ENCODE measurements around the gene SENP8. TPM values are rescaled to one million over a fixed set of nuclear protein-coding genes. Genes with fewer than 3 reads are reported as not detected.
"Not testable (repeated sequence)": the region's sequence is repeated elsewhere in the genome, so short reads cannot be mapped to it uniquely, and the experiment has no call there.

SENP8 gene
- 1.3 and 1.8 TPM in 2 replicates for total RNA-seq (2014; rRNA removed; shearing (Covaris generic))

- peak; percentile 95 for DNase-seq (ENCODE audit: low spot score)
Observed at GRCh38 chr15:72118017-72118978, at the start of gene SENP8, which contains the start of gene MYO9A. Gene SENP8 (plus strand): TSS chr15:72118403. CDS start chr15:72139624, 21,221 bp downstream. Gene MYO9A (minus strand): TSS chr15:72118150. CDS start chr15:72046563, 71,587 bp downstream.

GRCh38 chr15:72068856-72069255 is 49.3 kb upstream of the SENP8 start:
- DNase-seq (ENCODE audit: low spot score): no peak

GRCh38 chr15:72070817-72071447 is 47.3 kb upstream of the SENP8 start:
- DNase-seq (ENCODE audit: low spot score): no peak

GRCh38 chr15:72071448-72071825 is 46.8 kb upstream of the SENP8 start:
- not testable (repeated sequence) for DNase-seq (ENCODE audit: low spot score)

DNA sequence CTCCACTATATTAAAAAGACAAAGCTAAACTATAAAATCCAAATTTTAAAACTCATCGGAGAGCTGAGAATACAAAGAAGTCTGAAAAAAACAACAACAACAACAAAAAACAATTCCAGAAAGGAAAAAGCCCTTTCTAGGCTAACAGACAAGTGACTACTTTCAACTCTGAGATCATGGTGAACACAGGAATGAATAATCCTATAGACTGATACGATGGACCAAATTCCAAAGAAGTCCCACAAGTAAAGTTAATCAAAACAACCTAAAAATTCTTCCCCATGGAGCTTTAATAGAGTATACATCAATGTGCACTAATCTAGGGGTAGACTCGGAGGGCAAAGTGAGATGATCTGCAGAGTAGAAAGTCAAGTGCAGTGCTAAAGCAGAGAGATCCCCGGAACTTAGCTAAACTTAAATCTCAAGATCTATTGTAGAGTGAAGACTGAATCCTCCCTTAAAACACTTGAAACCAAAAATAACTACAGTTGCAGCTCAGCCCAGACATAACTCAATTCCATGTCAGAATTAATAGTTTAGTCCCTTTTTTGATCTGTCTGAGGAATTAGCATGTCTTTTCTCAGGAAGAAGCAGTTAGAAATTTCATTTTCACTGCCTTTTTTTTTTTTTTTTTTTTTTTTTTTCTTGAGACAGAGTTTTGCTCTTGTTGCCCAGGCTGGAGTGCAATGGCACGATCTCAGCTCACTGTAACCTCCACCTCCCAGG is 43.7 kb upstream of the SENP8 start:
- no peak for DNase-seq (ENCODE audit: low spot score)

GRCh38 chr15:72077950-72078349 is 40.3 kb upstream of the SENP8 start:
- DNase-seq (ENCODE audit: low spot score): no peak

- no peak for DNase-seq (ENCODE audit: low spot score)
Observed at GRCh38 chr15:72078887-72079286, 39.3 kb upstream of the SENP8 start.

DNA sequence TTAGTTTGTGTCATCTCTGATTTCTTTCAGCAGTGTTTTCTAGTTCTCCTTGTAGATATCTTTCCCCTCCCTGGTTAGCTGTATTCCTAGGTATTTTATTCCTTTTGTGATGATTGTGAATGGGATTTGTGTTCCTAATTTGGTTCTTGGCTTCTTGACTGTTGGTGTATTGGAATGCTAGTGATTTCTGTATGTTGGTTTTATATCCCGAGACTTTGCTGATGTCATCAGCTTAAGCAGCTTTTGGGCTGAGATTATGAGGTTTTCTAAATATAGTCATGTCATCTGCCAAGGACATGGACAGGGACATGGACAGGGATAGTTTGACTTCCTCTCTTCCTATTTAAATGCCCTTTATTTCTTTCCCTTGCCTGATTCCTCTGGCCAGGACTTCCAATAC is 36.0 kb upstream of the SENP8 start:
- DNase-seq (ENCODE audit: low spot score): no peak

DNA sequence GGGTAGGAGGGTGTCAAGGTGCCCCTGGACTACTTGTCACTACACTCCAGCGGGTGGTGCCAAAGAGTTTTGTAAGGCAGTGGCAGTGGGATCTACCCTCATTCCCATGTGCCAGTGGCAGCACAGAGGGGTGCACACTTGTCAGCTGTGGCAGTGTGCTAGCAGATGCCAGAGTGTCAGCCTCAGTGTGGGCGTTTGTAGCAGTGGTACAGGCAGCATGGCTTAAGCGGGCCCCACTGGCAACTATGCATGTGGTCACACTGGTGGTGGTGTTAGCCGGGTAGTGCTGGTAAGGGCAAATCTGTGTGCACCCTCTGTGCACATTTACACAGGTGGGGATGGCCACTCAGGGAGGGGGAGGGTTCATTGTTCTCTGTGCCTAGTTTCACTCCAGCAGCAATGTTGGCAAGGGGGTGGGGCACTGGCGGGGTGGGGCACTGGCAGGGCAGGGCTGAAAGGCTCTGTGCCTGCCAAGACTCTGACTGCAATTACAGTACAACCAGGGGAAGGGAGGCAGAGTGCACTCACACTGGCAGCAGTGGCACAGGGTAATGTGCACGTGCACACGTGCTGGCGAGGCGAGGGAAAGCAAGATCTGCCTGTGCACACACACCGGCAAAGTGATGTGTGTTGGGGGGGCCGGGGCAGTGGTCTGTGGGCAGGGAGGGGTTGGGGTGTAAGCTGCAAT is 32.0 kb upstream of the SENP8 start:
- DNase-seq (ENCODE audit: low spot score): no peak

GRCh38 chr15:72086920-72087648 is 31.1 kb upstream of the SENP8 start:
- no peak for DNase-seq (ENCODE audit: low spot score)

GRCh38 chr15:72092006-72092405 is 26.2 kb upstream of the SENP8 start:
- no peak for DNase-seq (ENCODE audit: low spot score)

GRCh38 chr15:72092691-72093090 is 25.5 kb upstream of the SENP8 start:
- DNase-seq (ENCODE audit: low spot score): no peak

GRCh38 chr15:72096796-72097195 is 21.4 kb upstream of the SENP8 start:
- no peak for DNase-seq (ENCODE audit: low spot score)

- no peak for DNase-seq (ENCODE audit: low spot score)
Observed at GRCh38 chr15:72098040-72098439, 20.2 kb upstream of the SENP8 start.

DNA sequence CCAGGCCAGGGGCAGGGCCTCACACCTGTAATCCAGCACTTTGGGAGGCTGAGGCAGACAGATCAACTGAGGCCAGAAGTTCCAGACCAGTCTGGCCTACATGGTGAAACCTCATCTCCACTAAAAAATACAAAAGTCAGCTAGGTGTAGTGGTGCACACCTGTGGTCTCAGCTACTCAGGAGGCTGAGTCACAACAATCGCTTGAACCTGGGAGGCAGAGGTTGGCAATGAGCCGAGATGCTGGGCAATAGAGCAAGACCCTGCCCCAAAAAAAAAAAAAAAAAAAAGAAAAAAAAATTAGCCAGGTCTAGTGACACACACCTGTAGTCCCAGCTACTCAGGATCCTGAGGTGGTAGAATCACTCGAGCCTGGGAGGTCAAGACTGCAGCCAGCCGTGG is 19.0 kb upstream of the SENP8 start:
- no peak for DNase-seq (ENCODE audit: low spot score)

- not testable (repeated sequence) for DNase-seq (ENCODE audit: low spot score)
Observed at GRCh38 chr15:72100551-72100950, 17.7 kb upstream of the SENP8 start.

DNA sequence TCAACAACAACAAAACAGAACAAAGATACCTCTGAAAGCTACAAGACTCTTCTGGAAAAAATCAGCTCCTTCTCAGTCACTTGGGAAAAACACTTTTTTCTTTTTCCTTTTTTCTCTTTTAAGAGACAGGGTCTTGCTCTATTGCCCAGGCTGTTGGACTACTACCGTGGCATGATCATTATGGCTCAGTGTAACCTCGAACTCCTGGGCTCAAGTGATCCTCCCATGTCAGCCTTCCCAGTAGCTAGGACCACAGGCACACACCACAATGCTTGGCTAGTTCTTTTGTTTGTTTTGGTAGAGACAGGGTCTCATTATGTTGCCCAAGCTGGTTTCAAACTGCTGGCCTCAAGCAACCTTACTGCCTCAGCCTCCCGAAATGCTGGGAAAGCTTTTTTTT is 13.1 kb upstream of the SENP8 start:
- DNase-seq (ENCODE audit: low spot score): no peak

- no peak for DNase-seq (ENCODE audit: low spot score)
Observed at GRCh38 chr15:72106068-72106467, 12.1 kb upstream of the SENP8 start.

- no peak for DNase-seq (ENCODE audit: low spot score)
Observed at GRCh38 chr15:72110355-72110754, 7.8 kb upstream of the SENP8 start.

DNA sequence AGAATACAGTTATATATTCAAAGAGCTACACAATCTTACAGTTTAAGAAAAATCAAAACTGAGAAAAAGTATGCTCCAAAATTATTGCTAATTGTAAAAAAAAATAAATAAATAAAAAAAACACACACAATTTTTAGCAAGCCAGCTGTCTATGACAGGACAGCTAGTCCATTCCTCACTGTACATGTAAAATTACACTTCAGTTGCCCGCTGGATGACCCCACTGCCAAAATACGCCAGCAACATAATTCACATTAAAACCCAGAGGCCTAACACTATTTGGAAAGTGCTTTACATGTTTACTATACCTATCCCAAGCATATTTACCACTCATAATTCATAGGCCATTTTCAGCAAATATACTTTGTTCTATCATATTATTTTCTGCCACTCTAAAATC is 6.1 kb upstream of the SENP8 start:
- DNase-seq (ENCODE audit: low spot score): no peak

DNA sequence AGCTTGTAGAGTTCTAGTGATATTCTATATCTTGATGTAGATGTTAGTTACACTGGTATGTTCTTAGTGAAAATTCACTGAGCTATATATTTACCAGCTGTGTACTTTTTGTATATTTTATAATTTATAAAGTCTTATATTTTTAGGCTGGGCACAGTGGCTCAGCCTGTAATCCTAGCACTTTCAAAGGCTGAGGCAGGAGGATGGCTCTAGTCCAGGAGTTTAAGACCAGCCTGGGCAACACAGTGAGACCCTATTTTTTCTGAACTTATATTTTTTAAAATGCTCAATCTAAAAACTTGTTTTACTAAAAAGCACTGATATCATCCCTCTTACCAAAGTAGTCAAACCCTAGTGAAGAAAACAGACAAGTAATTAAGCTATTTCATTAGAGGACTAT is 5.4 kb upstream of the SENP8 start:
- no peak for DNase-seq (ENCODE audit: low spot score)
